Spleen (tissue), 11 donors: ENCODE data around the gene USP6NL. TPM values are rescaled to one million over a fixed set of nuclear protein-coding genes. Genes with fewer than 3 reads are reported as not detected.

ENCODE experiments used
- DNase-seq: peaks from one replicate; pipeline ENCODE4 v3.0.0-alpha.2; 2020
- H3K27ac ChIP-seq, 8 donors: fragments of 200-600 bp; sonication (generic) in 7 of 8; 1 replicate in 4 of 8; 2 replicates in 4 of 8; pipeline versions ENCODE4 v1.5.0 to v1.8.0; 2016 to 2021; ENCODE audit warnings: inconsistent platforms in 4 of 8, mild to moderate bottlenecking in 4 of 8, moderate library complexity in 1 of 8
- H3K27me3 ChIP-seq, 7 donors: fragments of 200-600 bp; sonication (generic) in 6 of 7; replicated peaks in 1 of 7; 1 replicate in 4 of 7; 2 replicates in 3 of 7; pipeline versions ENCODE4 v1.5.0 to v1.8.0; 2016 to 2021; ENCODE audit warnings: inconsistent platforms in 3 of 7, mild to moderate bottlenecking in 1 of 7
- H3K36me3 ChIP-seq, 6 donors: fragments of 200-600 bp; sonication (generic) in 5 of 6; 1 replicate in 4 of 6; 2 replicates in 2 of 6; pipeline versions ENCODE4 v1.5.0 to v1.8.0; 2016 to 2021; ENCODE audit warnings: inconsistent platforms in 2 of 6
- H3K4me1 ChIP-seq, 6 donors: fragments of 200-600 bp; sonication (generic) in 5 of 6; 1 replicate in 3 of 6; 2 replicates in 3 of 6; pipeline versions ENCODE4 v1.5.0 to v1.8.0; 2016 to 2021; ENCODE audit warnings: inconsistent platforms in 3 of 6
- H3K4me3 ChIP-seq, 8 donors: fragments of 200-600 bp; sonication (generic) in 7 of 8; 1 replicate in 4 of 8; 2 replicates in 4 of 8; pipeline versions ENCODE4 v1.5.0 to v1.8.0; 2016 to 2021; ENCODE audit warnings: inconsistent platforms in 4 of 8, mild to moderate bottlenecking in 4 of 8, moderate library complexity in 2 of 8
- H3K9me3 ChIP-seq, 8 donors: fragments of 200-600 bp; sonication (generic) in 7 of 8; 1 replicate in 4 of 8; 2 replicates in 4 of 8; pipeline versions ENCODE4 v1.5.0 to v1.8.0; 2016 to 2021; ENCODE audit warnings: inconsistent platforms in 4 of 8
- POLR2A ChIP-seq, 3 donors: fragments of 450-650 bp; IDR thresholded peaks; one replicate each; pipeline ENCODE4 v1.5.1; 2017; ENCODE audit warnings: antibody characterized with exemption in 3 of 3, mild to moderate bottlenecking in 1 of 3
- POLR2AphosphoS5 ChIP-seq, 3 donors: sonication (generic); formaldehyde crosslinking; IDR thresholded peaks; one replicate each; pipeline ENCODE4 v1.5.1; 2017; ENCODE audit warnings: antibody characterized with exemption in 3 of 3
- WGBS, 5 donors: extraction: QIAGEN DNeasy Blood & Tissue Kit in 3 of 5; methylation state at CpG; one replicate each; pipeline versions ENCODE4 v1.1.5 to v1.1.7; 2013 to 2018; 5-methylcytosine and 5-hydroxymethylcytosine counted together
- intact Hi-C: fragments of 100-400 bp; cut with DNase I; formaldehyde crosslinking; loops from one replicate; pipeline ENCODE4 v1.15.0; 2023; ENCODE audit warnings: low total_unique reads
- polyA plus RNA-seq, 3 donors: library from polyadenylated mRNA; stranded (reverse); fragments of 200-250 nt; gene quantifications; one replicate each; pipeline ENCODE4 v1.2.1, GENCODE V29; 2013
- total RNA-seq, 7 donors: library from RNA; depleted of rRNA in 3 of 7; stranded (reverse); fragments of >200 nt in 3 of 7; fragmentation: NEBNext Ultra II Directional in 4 of 7; extraction: Animal tissue kit (Norgen Biotek cat#: 25700) in 4 of 7; gene quantifications; one replicate each; pipeline versions ENCODE4 v1.1.0 to v1.2.1, GENCODE V29; 2016 to 2021
- TF ChIP-seq, protein P1 (sequence below), 11 experiments: fragments of 200-600 bp in 7 of 11; fragments of 450-650 bp in 4 of 11; sonication (generic) in 4 of 11; IDR thresholded peaks in 8 of 11; conservative IDR thresholded peaks in 3 of 11; 1 replicate in 7 of 11; 2 replicates in 4 of 11; pipeline versions ENCODE4 v1.4.0 to v1.8.0; 2016 to 2021; ENCODE audit warnings: antibody characterized with exemption in 11 of 11, inconsistent platforms in 4 of 11, mild to moderate bottlenecking in 1 of 11
- donor health status: healthy with polysubstance abuse.
- donor health status: DM: no; HTN: no; CAD: no; lungs with moderate emphysema.
- donor health status: DM: no; HTN: no; CAD: no.
- donor health status: Bipolar disorder and iron deficiency.
- donor health status: healthy.
- donor health status: DM: no; HTN: no; CAD: no.
- donor health status: DM: yes; HTN: yes; CAD: no.

The USP6NL gene
- total and polyA plus RNA-seq, 10 donors: 11.0 to 51.7 (median 37.7) TPM

DNA sequence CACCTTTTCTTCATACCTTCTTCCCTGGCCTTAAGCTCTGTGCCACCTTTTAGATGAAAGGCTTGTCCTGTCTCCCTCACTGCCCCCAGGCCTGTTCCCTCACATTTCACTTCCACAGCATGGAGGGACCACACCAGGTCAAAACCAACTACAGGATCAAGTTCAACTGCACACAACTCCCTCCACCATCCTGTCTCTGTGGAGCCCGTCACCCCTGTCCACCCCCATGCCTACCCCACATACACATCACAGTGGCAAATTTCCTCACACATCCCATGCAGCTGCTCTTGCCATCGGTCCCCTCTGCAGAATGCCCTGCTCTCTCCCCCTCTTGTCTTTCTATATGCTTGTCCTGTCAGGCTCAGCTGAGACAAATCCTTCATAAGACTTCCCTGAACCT, 154.1 kb downstream of the USP6NL start:
- intact Hi-C loops: no loop called here
- Histone ChIP-seq H3K27me3 (no peaks in the 10 kb centered on the region), H3K4me3 (no peak overlapping the region), H3K9me3 (no peaks in the 10 kb centered on the region), H3K27ac (no peak overlapping the region), H3K36me3 (peaks cover 0 to 32% (median 11%) of the 10 kb centered on the region in 6 donors), H3K4me1 (no peaks in the 10 kb centered on the region)
- WGBS, 5 donors: 84 to 96% (median 86%) methylated on average over 2 of the region's 2 CpGs
- no peak for TF ChIP-seq POLR2AphosphoS5 (IDR thresholded peaks at IDR 0.05)
- TF ChIP-seq POLR2A (IDR thresholded peaks at IDR 0.05): no peak
- TF ChIP-seq, protein P1, sequence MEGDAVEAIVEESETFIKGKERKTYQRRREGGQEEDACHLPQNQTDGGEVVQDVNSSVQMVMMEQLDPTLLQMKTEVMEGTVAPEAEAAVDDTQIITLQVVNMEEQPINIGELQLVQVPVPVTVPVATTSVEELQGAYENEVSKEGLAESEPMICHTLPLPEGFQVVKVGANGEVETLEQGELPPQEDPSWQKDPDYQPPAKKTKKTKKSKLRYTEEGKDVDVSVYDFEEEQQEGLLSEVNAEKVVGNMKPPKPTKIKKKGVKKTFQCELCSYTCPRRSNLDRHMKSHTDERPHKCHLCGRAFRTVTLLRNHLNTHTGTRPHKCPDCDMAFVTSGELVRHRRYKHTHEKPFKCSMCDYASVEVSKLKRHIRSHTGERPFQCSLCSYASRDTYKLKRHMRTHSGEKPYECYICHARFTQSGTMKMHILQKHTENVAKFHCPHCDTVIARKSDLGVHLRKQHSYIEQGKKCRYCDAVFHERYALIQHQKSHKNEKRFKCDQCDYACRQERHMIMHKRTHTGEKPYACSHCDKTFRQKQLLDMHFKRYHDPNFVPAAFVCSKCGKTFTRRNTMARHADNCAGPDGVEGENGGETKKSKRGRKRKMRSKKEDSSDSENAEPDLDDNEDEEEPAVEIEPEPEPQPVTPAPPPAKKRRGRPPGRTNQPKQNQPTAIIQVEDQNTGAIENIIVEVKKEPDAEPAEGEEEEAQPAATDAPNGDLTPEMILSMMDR (IDR thresholded peaks at IDR 0.05 in 8 of 11, conservative IDR thresholded peaks at IDR 0.05 in 3 of 11): no peak
- DNase-seq: no peak

DNA sequence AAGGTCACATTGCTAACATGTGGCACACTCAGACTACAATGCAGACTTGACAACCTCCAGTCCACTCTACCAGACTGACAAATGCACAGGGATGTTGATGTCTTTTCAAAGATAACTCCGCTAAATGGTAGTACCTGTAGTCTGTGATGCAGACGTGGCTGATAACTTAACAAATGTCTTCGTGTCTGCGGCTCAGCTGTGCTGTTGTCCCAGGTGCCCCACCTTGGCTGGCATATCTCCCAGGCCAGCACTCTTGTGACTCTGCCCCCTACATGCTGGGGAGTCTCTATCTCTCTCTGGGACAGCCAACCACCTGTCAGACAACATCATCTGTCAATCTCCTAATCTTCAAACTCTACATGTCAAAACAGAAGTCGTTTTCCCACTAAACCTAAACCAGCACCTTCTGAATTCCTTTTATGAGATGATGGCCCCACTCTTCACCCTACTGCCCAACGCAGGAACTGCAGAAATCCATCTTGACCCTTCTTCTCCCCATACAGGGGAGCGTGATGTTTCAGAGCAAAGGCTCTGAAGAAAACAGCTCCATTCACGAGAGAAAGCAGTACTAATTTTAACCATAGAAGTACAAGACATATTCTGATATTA, 156.4 kb downstream of the USP6NL start:
- WGBS, 5 donors: 83 to 90% (median 88%) methylated on average over 8 of the region's 8 CpGs
- H3K36me3 ChIP-seq: peaks cover 0 to 14% (median 2%) of the 10 kb centered on the region in 6 donors
- no peaks in the 10 kb centered on the region for H3K27me3 ChIP-seq
- no peak for DNase-seq
- no peak overlapping the region for H3K4me3 ChIP-seq
- H3K9me3 ChIP-seq: no peaks in the 10 kb centered on the region
- TF ChIP-seq POLR2AphosphoS5 (IDR thresholded peaks at IDR 0.05): peak in 1 of 3 donors; percentile 4
- TF ChIP-seq, protein P1 (IDR thresholded peaks at IDR 0.05 in 8 of 11, conservative IDR thresholded peaks at IDR 0.05 in 3 of 11): peak in 2 of 11 experiments; percentile 15 to 32
- TF ChIP-seq POLR2A (IDR thresholded peaks at IDR 0.05): no peak
- peaks cover 0 to 6% (median 0%) of the 10 kb centered on the region in 6 donors for H3K4me1 ChIP-seq
- intact Hi-C loops: no loop called here
- no peak overlapping the region for H3K27ac ChIP-seq

DNA sequence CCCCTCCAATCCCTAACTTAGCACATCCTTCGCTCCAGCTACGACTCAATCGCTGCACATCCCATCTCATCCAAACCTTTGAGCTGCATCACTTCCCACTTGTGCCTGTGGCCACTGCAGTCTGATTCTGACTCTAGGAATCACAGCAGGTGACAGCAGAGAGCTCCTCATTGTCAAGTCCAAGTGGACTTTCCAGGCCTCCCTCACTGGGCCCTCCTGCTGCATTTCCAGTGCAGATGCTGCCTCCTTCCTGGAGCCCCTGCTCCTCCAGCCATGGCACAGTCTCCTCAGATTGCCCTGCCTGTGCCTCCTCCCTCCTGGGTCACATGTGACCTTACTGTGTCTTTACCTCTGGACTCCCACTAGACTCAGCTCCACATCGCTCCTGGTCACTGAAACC, 157.3 kb downstream of the USP6NL start:
- intact Hi-C loops: no loop called here
- Histone ChIP-seq H3K36me3 (peaks cover 0 to 12% (median 1%) of the 10 kb centered on the region in 6 donors), H3K4me1 (peaks cover 0 to 15% (median 1%) of the 10 kb centered on the region in 6 donors), H3K27me3 (no peaks in the 10 kb centered on the region), H3K9me3 (no peaks in the 10 kb centered on the region), H3K27ac (no peak overlapping the region), H3K4me3 (no peak overlapping the region)
- no peak for DNase-seq
- WGBS, 5 donors: 96 to 100% (median 98%) methylated on average over 4 of the region's 4 CpGs
- TF ChIP-seq POLR2AphosphoS5 (IDR thresholded peaks at IDR 0.05) (peak in 1 of 3 donors; percentile 48), POLR2A (IDR thresholded peaks at IDR 0.05) (no peak)
- TF ChIP-seq, protein P1 (IDR thresholded peaks at IDR 0.05 in 8 of 11, conservative IDR thresholded peaks at IDR 0.05 in 3 of 11): no peak

DNA sequence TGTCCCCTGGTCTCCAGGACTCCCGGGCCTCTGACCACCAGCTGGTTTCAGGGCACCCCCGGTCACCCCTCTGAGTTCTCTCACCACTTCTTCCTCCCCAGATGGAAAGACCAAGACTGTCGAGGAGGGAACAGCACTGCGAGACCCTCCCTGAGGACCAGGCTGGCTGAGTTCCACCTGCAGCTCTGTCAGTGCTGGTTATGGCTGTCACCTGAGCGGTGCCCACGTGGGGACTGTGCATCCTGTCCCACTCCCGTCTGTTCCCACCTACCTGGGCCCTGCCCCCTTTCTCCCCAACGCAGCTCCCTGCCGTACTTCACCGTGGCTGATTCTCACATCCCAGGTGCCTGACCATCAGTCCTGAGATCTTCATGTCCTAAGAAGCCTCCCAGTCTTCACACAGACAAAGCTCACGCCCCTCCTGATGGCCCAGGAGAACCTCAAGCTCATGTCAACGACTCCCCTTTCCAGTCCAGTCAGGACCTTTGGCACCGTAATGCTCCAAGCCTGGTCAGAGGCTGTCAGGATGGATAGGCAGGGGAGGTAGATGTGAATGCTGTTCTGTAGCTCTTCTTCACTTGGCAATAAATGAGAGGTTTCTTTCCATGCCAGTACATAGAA, 159.7 kb downstream of the USP6NL start:
- intact Hi-C loops: no loop called here
- TF ChIP-seq POLR2A (IDR thresholded peaks at IDR 0.05) (no peak), POLR2AphosphoS5 (IDR thresholded peaks at IDR 0.05) (peak; percentile 13 to 73 (median 56))

More for the DNA sequence above, 159.7 kb downstream of the USP6NL start:
- Histone ChIP-seq H3K4me3 (no peak overlapping the region), H3K27me3 (peaks cover 0 to 7% (median 0%) of the 10 kb centered on the region in 7 donors), H3K9me3 (no peaks in the 10 kb centered on the region), H3K4me1 (peaks cover 0 to 28% (median 13%) of the 10 kb centered on the region in 6 donors), H3K36me3 (no peaks in the 10 kb centered on the region), H3K27ac (no peak overlapping the region)
- DNase-seq: no peak
- 83 to 89% (median 86%) methylated on average over 11 to 13 of the region's 13 CpGs for WGBS, 5 donors
